ENCODE measurements around the gene TAAR2.
"Not testable (repeated sequence)": the region's sequence is repeated elsewhere in the genome, so short reads cannot be mapped to it uniquely, and the experiment has no call there.

The TAAR2 gene

DNA sequence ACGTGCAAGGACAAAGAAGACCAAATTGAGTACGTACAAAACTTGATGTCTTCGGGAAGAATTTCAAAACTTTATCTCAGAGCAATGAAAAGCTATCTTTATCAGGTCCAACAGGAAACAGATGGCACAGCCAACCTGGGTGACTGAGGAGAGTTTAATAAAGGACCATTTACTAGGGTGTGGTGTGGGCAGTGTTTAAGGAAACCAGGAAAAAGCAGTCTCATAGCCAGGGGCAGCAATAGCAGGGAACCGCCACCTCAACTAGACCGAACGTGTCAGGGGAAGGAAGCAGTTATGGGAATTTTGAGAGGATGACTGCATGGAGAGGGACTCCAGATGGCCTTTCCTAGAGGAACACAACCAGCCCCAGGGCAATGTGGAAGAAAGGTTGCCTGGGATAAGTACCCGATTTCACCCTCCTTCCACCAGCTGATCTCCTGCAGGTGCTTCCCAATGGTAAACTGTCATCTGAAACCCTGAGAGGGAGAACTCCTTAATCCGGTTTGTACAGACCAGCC, 19.4 kb downstream of the TAAR2 start:
- no peak for DNase-seq
- Histone ChIP-seq H3K4me3 (ENCODE audit: low read depth in 1 of 2, low read length in 2 of 2) (no peak overlapping the region), H2AFZ (ENCODE audit: low read depth, low read length) (no peak overlapping the region), H3K9me3 (ENCODE audit: insufficient read depth, low read length, severe bottlenecking) (no peaks in the 10 kb centered on the region), H3K27me3 (ENCODE audit: insufficient read depth, low read length, poor library complexity) (no peaks in the 10 kb centered on the region), H3K4me1 (ENCODE audit: insufficient read depth, low read length) (no peaks in the 10 kb centered on the region), H3K4me2 (ENCODE audit: insufficient read depth, low read length) (no peak overlapping the region), H3K9ac (ENCODE audit: low read depth, low read length) (no peak overlapping the region), H3K79me2 (ENCODE audit: insufficient read depth, low read length) (no peaks in the 10 kb centered on the region), H3K36me3 (ENCODE audit: insufficient read depth, low read length) (no peaks in the 10 kb centered on the region), H4K20me1 (ENCODE audit: insufficient read depth, low read length) (no peaks in the 10 kb centered on the region), H3K27ac (ENCODE audit: low read length) (no peak overlapping the region)
- ATAC-seq (ENCODE audit: insufficient read depth, low read depth): no peak
- TF ChIP-seq EZH2 (IDR thresholded peaks at IDR 0.05; ENCODE audit: borderline replicate concordance, low read depth, low read length, severe bottlenecking) (no peak), CTCF (IDR thresholded peaks at IDR 0.05; ENCODE audit: borderline replicate concordance, extremely low read depth, low read length, poor library complexity, severe bottlenecking) (no peak)

GRCh38 chr6:132600900-132601299, 23.2 kb downstream of the TAAR2 start:
- H2AFZ ChIP-seq (ENCODE audit: low read depth, low read length); H3K36me3 ChIP-seq (ENCODE audit: insufficient read depth, low read length); H3K9me3 ChIP-seq (ENCODE audit: insufficient read depth, low read length, severe bottlenecking); H3K4me2 ChIP-seq (ENCODE audit: insufficient read depth, low read length); H3K4me1 ChIP-seq (ENCODE audit: insufficient read depth, low read length); H4K20me1 ChIP-seq (ENCODE audit: insufficient read depth, low read length); ATAC-seq (ENCODE audit: insufficient read depth, low read depth); H3K27me3 ChIP-seq (ENCODE audit: insufficient read depth, low read length, poor library complexity); H3K27ac ChIP-seq (ENCODE audit: low read length); H3K4me3 ChIP-seq (ENCODE audit: low read depth in 1 of 2, low read length in 2 of 2); H3K9ac ChIP-seq (ENCODE audit: low read depth, low read length); DNase-seq; H3K79me2 ChIP-seq (ENCODE audit: insufficient read depth, low read length): not testable (repeated sequence)

DNA sequence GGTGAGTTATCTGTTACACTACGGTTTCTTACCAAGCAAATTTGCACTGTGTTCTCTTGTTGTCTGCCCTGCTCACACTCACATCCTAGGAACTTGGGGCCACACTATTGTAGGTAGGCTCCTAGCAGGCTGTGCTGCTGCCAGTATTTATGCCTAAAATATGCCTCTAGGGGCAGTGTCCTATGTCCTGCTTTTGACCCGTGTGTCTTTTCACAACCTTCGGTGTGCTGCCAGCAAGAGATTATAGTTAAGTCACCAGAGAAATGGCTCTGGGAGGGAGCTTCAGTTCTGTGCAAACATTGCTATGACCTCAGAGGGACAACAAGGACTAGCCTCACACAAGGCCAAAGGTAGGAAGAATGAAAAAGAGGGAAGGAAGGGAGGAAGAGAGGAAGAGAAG, 25.6 kb downstream of the TAAR2 start:
- Histone ChIP-seq H3K27ac (ENCODE audit: low read length) (no peak overlapping the region), H3K4me2 (ENCODE audit: insufficient read depth, low read length) (no peak overlapping the region), H3K79me2 (ENCODE audit: insufficient read depth, low read length) (no peaks in the 10 kb centered on the region), H3K4me1 (ENCODE audit: insufficient read depth, low read length) (no peaks in the 10 kb centered on the region), H2AFZ (ENCODE audit: low read depth, low read length) (no peak overlapping the region), H4K20me1 (ENCODE audit: insufficient read depth, low read length) (no peaks in the 10 kb centered on the region), H3K27me3 (ENCODE audit: insufficient read depth, low read length, poor library complexity) (no peaks in the 10 kb centered on the region), H3K9ac (ENCODE audit: low read depth, low read length) (no peak overlapping the region), H3K4me3 (ENCODE audit: low read depth in 1 of 2, low read length in 2 of 2) (no peak overlapping the region), H3K9me3 (ENCODE audit: insufficient read depth, low read length, severe bottlenecking) (no peaks in the 10 kb centered on the region), H3K36me3 (ENCODE audit: insufficient read depth, low read length) (no peaks in the 10 kb centered on the region)
- TF ChIP-seq CTCF (IDR thresholded peaks at IDR 0.05; ENCODE audit: borderline replicate concordance, extremely low read depth, low read length, poor library complexity, severe bottlenecking) (peak; percentile 31), EZH2 (IDR thresholded peaks at IDR 0.05; ENCODE audit: borderline replicate concordance, low read depth, low read length, severe bottlenecking) (no peak)
- 0 out of 3 replicates have a peak, but pooled peaks have one; percentile 52 for ATAC-seq (ENCODE audit: insufficient read depth, low read depth)
- peak; percentile 3 for DNase-seq

DNA sequence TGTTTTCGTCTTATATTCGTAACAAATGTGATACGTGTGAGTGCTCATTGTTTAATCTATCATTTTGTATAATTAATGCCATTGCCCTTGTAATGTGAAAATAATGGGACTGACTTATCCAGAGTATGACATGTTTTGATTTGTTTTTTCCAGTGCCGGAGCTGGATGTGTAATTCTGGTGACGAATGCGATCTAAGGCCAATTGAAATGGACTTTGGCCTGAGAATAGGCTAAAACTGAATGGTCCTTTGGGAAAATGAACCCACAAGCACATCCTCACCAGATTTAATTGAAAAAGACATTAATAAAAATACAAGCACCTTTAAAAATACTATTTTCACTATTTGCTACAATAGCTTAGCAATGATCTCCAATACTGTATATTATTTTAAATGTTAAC, 27.9 kb downstream of the TAAR2 start:
- no peak overlapping the region for H2AFZ ChIP-seq (ENCODE audit: low read depth, low read length)
- ATAC-seq (ENCODE audit: insufficient read depth, low read depth) (no peak), DNase-seq (no peak)
- TF ChIP-seq EZH2 (IDR thresholded peaks at IDR 0.05; ENCODE audit: borderline replicate concordance, low read depth, low read length, severe bottlenecking) (no peak), CTCF (IDR thresholded peaks at IDR 0.05; ENCODE audit: borderline replicate concordance, extremely low read depth, low read length, poor library complexity, severe bottlenecking) (no peak)
- no peak overlapping the region for H3K9ac ChIP-seq (ENCODE audit: low read depth, low read length)
- H3K36me3 ChIP-seq (ENCODE audit: insufficient read depth, low read length): no peaks in the 10 kb centered on the region
- H3K4me1 ChIP-seq (ENCODE audit: insufficient read depth, low read length): no peaks in the 10 kb centered on the region
- H3K27me3 ChIP-seq (ENCODE audit: insufficient read depth, low read length, poor library complexity): no peaks in the 10 kb centered on the region
- H3K79me2 ChIP-seq (ENCODE audit: insufficient read depth, low read length): no peaks in the 10 kb centered on the region
- no peak overlapping the region for H3K4me3 ChIP-seq (ENCODE audit: low read depth in 1 of 2, low read length in 2 of 2)
- H3K9me3 ChIP-seq (ENCODE audit: insufficient read depth, low read length, severe bottlenecking): no peaks in the 10 kb centered on the region
- H3K4me2 ChIP-seq (ENCODE audit: insufficient read depth, low read length): no peak overlapping the region
- no peak overlapping the region for H3K27ac ChIP-seq (ENCODE audit: low read length)
- H4K20me1 ChIP-seq (ENCODE audit: insufficient read depth, low read length): no peaks in the 10 kb centered on the region
